T-helper 1 cell treated with Interleukin-12 subunit alpha and Interleukin-12 subunit beta and Interleukin-4 antibody, amounts not matched to agents 30 ng/mL and 1 ng/mL, for 36 hours (primary cell): ENCODE results near the gene SLC26A2. TPM values are rescaled to one million over a fixed set of nuclear protein-coding genes. Genes with fewer than 3 reads are reported as not detected.
"Not testable (repeated sequence)": the region's sequence is repeated elsewhere in the genome, so short reads cannot be mapped to it uniquely, and the experiment has no call there.

Source experiments
- intact Hi-C: fragments of 100-400 bp; cut with micrococcal nuclease; formaldehyde crosslinking; loops from one replicate; pipeline ENCODE4 v1.15.1; 2024
- total RNA-seq: library from RNA; stranded (reverse); gene quantifications from 2 replicates; pipeline ENCODE4 v1.2.3, GENCODE V29; 2022

Gene SLC26A2
- total RNA-seq, 1 donor from 2014 or later: 11.1 TPM

GRCh38 chr5:150000990-150001659 lies 40.6 kb downstream of the SLC26A2 start:
- intact Hi-C loops: loop anchor here (1.0 to 5.0 kb wide), 19 partner anchors 11 to 1771 kb away; partner anchors contain the start of genes CD74, CSNK1A1, G3BP1 and IRGM

GRCh38 chr5:150001660-150002486 lies 41.3 kb downstream of the SLC26A2 start:
- intact Hi-C loops: loop anchor here (1.0 to 5.0 kb wide), 14 partner anchors 40 to 1770 kb away; partner anchors contain the start of genes CD74, G3BP1, IRGM and SLC36A1

- intact Hi-C loops: no loop called here
These were observed 45.8 kb downstream of the SLC26A2 start for GRCh38 chr5:150006318-150006717.

GRCh38 chr5:150007050-150007449 lies 46.5 kb downstream of the SLC26A2 start:
- intact Hi-C loops: no loop called here

GRCh38 chr5:150009671-150010387 lies 49.3 kb downstream of the SLC26A2 start:
- intact Hi-C loops: no loop called here

GRCh38 chr5:150013931-150014330 lies 53.4 kb downstream of the SLC26A2 start:
- intact Hi-C loops: no loop called here

- intact Hi-C loops: no loop called here
These were observed 53.9 kb downstream of the SLC26A2 start for GRCh38 chr5:150014456-150014855.

- intact Hi-C loops: no loop called here
These were observed 54.9 kb downstream of the SLC26A2 start for GRCh38 chr5:150015415-150015814.

GRCh38 chr5:150016537-150016936 lies 56.0 kb downstream of the SLC26A2 start:
- intact Hi-C loops: no loop called here

GRCh38 chr5:150017226-150018005 lies 56.9 kb downstream of the SLC26A2 start:
- intact Hi-C loops: no loop called here

- intact Hi-C loops: no loop called here
These were observed 59.7 kb downstream of the SLC26A2 start for GRCh38 chr5:150020249-150020648.

GRCh38 chr5:150021491-150022157 lies 61.1 kb downstream of the SLC26A2 start:
- intact Hi-C loops: no loop called here

GRCh38 chr5:150022158-150022531 lies 61.6 kb downstream of the SLC26A2 start:
- intact Hi-C loops: no loop called here

- intact Hi-C loops: no loop called here
These were observed 62.1 kb downstream of the SLC26A2 start for GRCh38 chr5:150022681-150023080.

- intact Hi-C loops: no loop called here
These were observed 62.6 kb downstream of the SLC26A2 start for GRCh38 chr5:150023136-150023535.

- intact Hi-C loops: no loop called here
These were observed 63.9 kb downstream of the SLC26A2 start for GRCh38 chr5:150024346-150024984.

- intact Hi-C loops: no loop called here
These were observed 66.2 kb downstream of the SLC26A2 start for GRCh38 chr5:150026682-150027172.

GRCh38 chr5:150028047-150028446 lies 67.5 kb downstream of the SLC26A2 start:
- intact Hi-C loops: not testable (repeated sequence)

- intact Hi-C loops: no loop called here
These were observed 72.8 kb downstream of the SLC26A2 start for GRCh38 chr5:150033334-150033733.

- intact Hi-C loops: loop anchor here (5.0 kb wide), 1 partner anchor 183 kb away; no protein-coding TSS in a partner anchor
These were observed 74.1 kb downstream of the SLC26A2 start for GRCh38 chr5:150034662-150035061.
